Coronary artery (tissue), 2 donors: ENCODE measurements around the gene MEGF11.

ENCODE experiments used
- DNase-seq: peaks from one replicate; pipeline ENCODE4 v3.0.0-alpha.2; 2017; ENCODE audit warnings: low spot score
- H3K27ac ChIP-seq, 2 donors: fragments of 200-600 bp; sonication (generic); one replicate each; pipeline ENCODE4 v1.5.1; 2016 to 2019
- H3K4me3 ChIP-seq: fragments of 200-600 bp; sonication (generic); 2 replicates; pipeline ENCODE4 v1.5.1; 2016; ENCODE audit warnings: mild to moderate bottlenecking, moderate library complexity
- CTCF ChIP-seq: fragments of 200-600 bp; sonication (generic); IDR thresholded peaks from one replicate; pipeline ENCODE4 v1.5.1; 2019; ENCODE audit warnings: antibody characterized with exemption

Gene MEGF11

GRCh38 chr15:65944404-65944803 lies 309.1 kb downstream of the MEGF11 start:
- TF ChIP-seq CTCF = no peak
- DNase-seq = no peak
- no peak overlapping the region for H3K4me3 ChIP-seq

DNA sequence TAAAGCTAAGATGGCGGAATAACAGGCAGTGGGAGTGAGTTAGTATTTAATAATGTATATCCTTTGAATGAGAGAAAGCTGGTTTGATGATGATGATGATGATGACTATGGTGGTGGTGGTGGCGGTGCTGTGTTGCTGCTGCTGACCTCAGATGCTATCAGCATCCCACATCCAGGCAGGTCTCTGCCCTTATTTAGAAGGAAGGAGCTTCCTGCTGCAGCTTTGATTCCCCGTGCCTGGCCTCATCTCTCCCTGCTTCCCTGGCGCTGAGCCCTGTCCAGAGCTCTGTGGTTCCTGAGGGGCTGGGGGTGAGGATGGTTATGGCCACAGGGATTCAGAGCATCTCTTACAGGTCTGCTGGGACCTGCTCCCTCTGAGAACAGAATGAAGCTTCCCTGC lies 311.1 kb downstream of the MEGF11 start:
- no peak for DNase-seq
- Histone ChIP-seq H3K4me3 (no peak overlapping the region), H3K27ac (no peak overlapping the region)
- no peak for TF ChIP-seq CTCF

More at GRCh38 chr15:65944404-65944803, 309.1 kb downstream of the MEGF11 start:
- no peak overlapping the region for H3K27ac ChIP-seq

DNA sequence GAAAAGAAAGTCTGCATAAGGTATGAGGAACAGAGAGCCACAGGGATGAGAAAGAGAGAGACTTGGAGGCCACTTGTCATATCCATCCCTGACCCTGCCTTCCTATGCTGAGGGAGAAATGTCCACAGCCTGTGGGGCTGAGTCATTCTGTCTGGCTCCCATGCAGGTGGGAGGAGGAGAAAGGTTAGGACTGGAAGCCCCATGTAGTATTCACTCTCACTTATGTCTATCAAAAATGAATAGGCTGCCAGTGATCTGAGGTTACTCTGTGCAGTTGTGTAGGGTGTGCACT lies 313.0 kb downstream of the MEGF11 start:
- H3K4me3 ChIP-seq = no peak overlapping the region
- H3K27ac ChIP-seq = no peak overlapping the region
- TF ChIP-seq CTCF = no peak

DNA sequence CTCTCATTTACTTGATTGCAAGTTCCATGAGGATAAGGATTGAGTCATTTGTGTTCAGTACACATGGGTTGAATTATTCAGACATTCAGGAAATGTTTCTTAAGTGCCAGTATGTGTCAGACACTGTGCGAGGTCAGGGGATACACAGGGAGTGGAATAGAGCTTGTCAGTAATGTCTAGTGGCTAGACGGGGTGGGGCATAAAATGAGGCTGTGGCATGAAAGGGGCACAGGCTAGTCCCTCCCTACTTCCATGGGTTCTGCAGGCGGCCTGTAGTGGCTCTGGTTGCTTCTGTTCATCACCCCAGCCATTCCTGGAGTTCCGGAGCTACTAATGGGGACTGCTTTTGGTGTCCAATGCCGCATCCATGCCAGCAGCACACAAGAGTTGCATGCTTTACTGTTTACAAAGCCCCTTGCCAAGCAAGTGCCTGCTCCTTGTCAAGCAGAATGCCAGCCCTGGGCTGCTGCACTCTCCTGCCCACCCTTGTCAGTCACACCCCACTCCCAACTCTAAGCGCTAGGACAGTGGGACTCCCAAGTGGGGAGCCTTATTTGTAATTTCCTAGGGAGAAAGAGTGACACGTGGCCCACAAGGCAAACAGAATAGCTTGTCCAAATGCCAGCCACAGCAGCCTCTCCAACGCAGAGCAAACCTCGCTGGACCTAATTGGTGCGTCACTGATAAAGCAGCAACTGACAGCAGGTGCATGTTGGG lies 313.5 kb downstream of the MEGF11 start:
- TF ChIP-seq CTCF = no peak
- DNase-seq = no peak
- Histone ChIP-seq H3K27ac (no peak overlapping the region), H3K4me3 (no peak overlapping the region)

More for the DNA sequence above, 313.0 kb downstream of the MEGF11 start:
- DNase-seq = no peak

DNA sequence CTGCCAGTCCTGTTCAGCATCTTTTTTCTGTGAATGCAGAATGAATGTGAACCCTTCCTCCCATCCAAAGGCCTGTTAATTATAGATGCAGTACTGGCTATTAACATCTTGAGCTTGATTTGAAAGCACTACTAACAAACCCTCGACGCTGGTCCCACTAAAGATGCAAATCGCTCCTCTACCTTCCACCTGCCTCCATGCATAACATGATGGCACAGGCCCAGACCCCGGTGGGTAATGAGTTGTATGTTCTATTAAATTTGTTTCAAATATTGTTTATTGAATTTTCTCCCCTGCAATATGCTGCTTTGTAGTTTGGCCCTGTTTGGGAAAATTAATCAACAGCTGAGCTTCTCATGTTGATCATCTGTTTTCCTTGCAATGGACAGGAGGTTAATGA lies 314.9 kb downstream of the MEGF11 start:
- no peak overlapping the region for H3K27ac ChIP-seq
- no peak overlapping the region for H3K4me3 ChIP-seq
- TF ChIP-seq CTCF = no peak
- no peak for DNase-seq

GRCh38 chr15:65937476-65937875 lies 316.1 kb downstream of the MEGF11 start:
- Histone ChIP-seq H3K27ac (no peak overlapping the region), H3K4me3 (no peak overlapping the region)
- no peak for TF ChIP-seq CTCF
- DNase-seq = no peak

- no peak overlapping the region for H3K4me3 ChIP-seq
- DNase-seq = no peak
- TF ChIP-seq CTCF = no peak
- H3K27ac ChIP-seq = no peak overlapping the region
Measured at GRCh38 chr15:65937054-65937453, 316.5 kb downstream of the MEGF11 start.
